IPS-20b (cell line): ENCODE data around the gene BMX.

ENCODE experiments used
- H3K27ac ChIP-seq: one replicate; pipeline ENCODE4 v1.5.1; 2013; ENCODE audit warnings: low read length
- H3K27me3 ChIP-seq: 2 replicates; pipeline ENCODE4 v1.6.1; 2013; ENCODE audit warnings: mild to moderate bottlenecking, low read length, inconsistent platforms; ENCODE audit not compliant: insufficient read depth
- H3K36me3 ChIP-seq: 2 replicates; pipeline ENCODE4 v1.6.1; 2013; ENCODE audit warnings: low read depth, mild to moderate bottlenecking, inconsistent platforms, low read length, moderate library complexity; ENCODE audit not compliant: insufficient read depth
- H3K4me1 ChIP-seq: 2 replicates; pipeline ENCODE4 v1.6.1; 2013; ENCODE audit warnings: mild to moderate bottlenecking, control low read depth, inconsistent platforms, low read length, moderate library complexity; ENCODE audit not compliant: insufficient read depth
- H3K4me3 ChIP-seq: 2 replicates; pipeline ENCODE4 v1.5.1; 2013; ENCODE audit warnings: mild to moderate bottlenecking, low read length, inconsistent platforms
- H3K9ac ChIP-seq: 2 replicates; pipeline ENCODE4 v1.6.1; 2013; ENCODE audit warnings: low read depth, mild to moderate bottlenecking, inconsistent platforms, low read length, moderate library complexity
- H3K9me3 ChIP-seq: 2 replicates; pipeline ENCODE4 v1.6.1; 2013; ENCODE audit warnings: mild to moderate bottlenecking, low read depth, low read length, inconsistent platforms; ENCODE audit not compliant: insufficient read depth

The BMX gene

GRCh38 chrX:15483891-15484290 lies 16.7 kb upstream of the BMX start:
- Histone ChIP-seq H3K27me3 (no peaks in the 10 kb centered on the region), H3K9me3 (no peaks in the 10 kb centered on the region), H3K9ac (no peak overlapping the region), H3K4me1 (no peaks in the 10 kb centered on the region), H3K36me3 (no peaks in the 10 kb centered on the region; the same call in 1 of the 2 replicates), H3K4me3 (no peak overlapping the region), H3K27ac (no peak overlapping the region)

- Histone ChIP-seq H3K9ac (peak overlapping the region; percentile 81), H3K36me3 (no peaks in the 10 kb centered on the region), H3K27ac (peak overlapping the region; percentile 79), H3K9me3 (no peaks in the 10 kb centered on the region), H3K27me3 (no peaks in the 10 kb centered on the region), H3K4me3 (peak overlapping the region; percentile 78), H3K4me1 (no peaks in the 10 kb centered on the region)
These were observed 8.1 kb upstream of the BMX start for GRCh38 chrX:15492469-15492868.

GRCh38 chrX:15493118-15493962 lies 7.3 kb upstream of the BMX start, which contains the start of gene PIR:
TSS of gene PIR (minus strand) at chrX:15493333. CDS start at chrX:15491257, 2,076 bp downstream.
- Histone ChIP-seq H3K9ac (peak within 1 kb of the TSS; percentile 81), H3K27ac (peak within 1 kb of the TSS; percentile 79), H3K4me1 (no peaks in the 10 kb centered on the region), H3K4me3 (peak within 1 kb of the TSS; percentile 78), H3K27me3 (no peaks in the 10 kb centered on the region), H3K36me3 (no peaks in the 10 kb centered on the region), H3K9me3 (no peaks in the 10 kb centered on the region)

GRCh38 chrX:15495801-15496200 lies 4.8 kb upstream of the BMX start:
- no peak overlapping the region for H3K9ac ChIP-seq
- H3K4me1 ChIP-seq: no peaks in the 10 kb centered on the region
- no peaks in the 10 kb centered on the region for H3K9me3 ChIP-seq
- no peak overlapping the region for H3K27ac ChIP-seq
- no peak overlapping the region for H3K4me3 ChIP-seq
- H3K27me3 ChIP-seq: no peaks in the 10 kb centered on the region
- H3K36me3 ChIP-seq: no peaks in the 10 kb centered on the region

- no peaks in the 10 kb centered on the region for H3K27me3 ChIP-seq
- no peak overlapping the region for H3K9ac ChIP-seq
- no peak overlapping the region for H3K27ac ChIP-seq
- H3K9me3 ChIP-seq: no peaks in the 10 kb centered on the region
- H3K4me3 ChIP-seq: no peak overlapping the region
- no peaks in the 10 kb centered on the region for H3K36me3 ChIP-seq
- H3K4me1 ChIP-seq: no peaks in the 10 kb centered on the region
These were observed 3.8 kb upstream of the BMX start for GRCh38 chrX:15496824-15497223.

- Histone ChIP-seq H3K27ac (no peak overlapping the region), H3K9ac (no peak overlapping the region), H3K4me1 (no peaks in the 10 kb centered on the region), H3K4me3 (no peak overlapping the region), H3K9me3 (no peaks in the 10 kb centered on the region), H3K27me3 (no peaks in the 10 kb centered on the region), H3K36me3 (no peaks in the 10 kb centered on the region)
These were observed 2.7 kb upstream of the BMX start for GRCh38 chrX:15497865-15498264.

- Histone ChIP-seq H3K4me3 (no peak overlapping the region), H3K9ac (no peak overlapping the region), H3K9me3 (no peaks in the 10 kb centered on the region), H3K4me1 (no peaks in the 10 kb centered on the region), H3K27ac (no peak overlapping the region), H3K36me3 (no peaks in the 10 kb centered on the region), H3K27me3 (no peaks in the 10 kb centered on the region)
These were observed 1.9 kb upstream of the BMX start for GRCh38 chrX:15498741-15499140.

- Histone ChIP-seq H3K4me1 (no peaks in the 10 kb centered on the region), H3K27me3 (no peaks in the 10 kb centered on the region), H3K9me3 (no peaks in the 10 kb centered on the region), H3K27ac (no peak overlapping the region), H3K4me3 (no peak overlapping the region), H3K36me3 (no peaks in the 10 kb centered on the region), H3K9ac (no peak overlapping the region)
These were observed 631 bp upstream of the BMX start for GRCh38 chrX:15499976-15500375.

GRCh38 chrX:15501506-15501905 lies 899 bp downstream of the BMX start:
- Histone ChIP-seq H3K27me3 (no peaks in the 10 kb centered on the region), H3K4me1 (no peaks in the 10 kb centered on the region), H3K9me3 (no peaks in the 10 kb centered on the region), H3K9ac (no peak overlapping the region), H3K36me3 (no peaks in the 10 kb centered on the region), H3K4me3 (no peak overlapping the region), H3K27ac (no peak overlapping the region)

- Histone ChIP-seq H3K9ac (no peak overlapping the region), H3K36me3 (no peaks in the 10 kb centered on the region), H3K27me3 (no peaks in the 10 kb centered on the region), H3K4me1 (no peaks in the 10 kb centered on the region), H3K9me3 (no peaks in the 10 kb centered on the region), H3K4me3 (no peak overlapping the region), H3K27ac (no peak overlapping the region)
These were observed 4.1 kb downstream of the BMX start for GRCh38 chrX:15504661-15505060.

GRCh38 chrX:15505101-15505500 lies 4.5 kb downstream of the BMX start:
- H3K27me3 ChIP-seq: no peaks in the 10 kb centered on the region
- no peaks in the 10 kb centered on the region for H3K9me3 ChIP-seq
- H3K4me1 ChIP-seq: no peaks in the 10 kb centered on the region
- H3K36me3 ChIP-seq: no peaks in the 10 kb centered on the region
- H3K9ac ChIP-seq: no peak overlapping the region
- no peak overlapping the region for H3K4me3 ChIP-seq
- no peak overlapping the region for H3K27ac ChIP-seq

GRCh38 chrX:15507005-15507404 lies 6.4 kb downstream of the BMX start:
- Histone ChIP-seq H3K27ac (no peak overlapping the region), H3K4me3 (no peak overlapping the region), H3K9ac (no peak overlapping the region), H3K4me1 (no peaks in the 10 kb centered on the region), H3K36me3 (no peaks in the 10 kb centered on the region), H3K9me3 (no peaks in the 10 kb centered on the region), H3K27me3 (no peaks in the 10 kb centered on the region)
